Measurements from ENCODE around the gene C2orf78.

GRCh38 chr2:73821227-73821626, 37.2 kb downstream of the C2orf78 start:
- TF ChIP-seq POLR2A (conservative IDR thresholded peaks at IDR 0.05): no peak
- TF ChIP-seq, protein P1, sequence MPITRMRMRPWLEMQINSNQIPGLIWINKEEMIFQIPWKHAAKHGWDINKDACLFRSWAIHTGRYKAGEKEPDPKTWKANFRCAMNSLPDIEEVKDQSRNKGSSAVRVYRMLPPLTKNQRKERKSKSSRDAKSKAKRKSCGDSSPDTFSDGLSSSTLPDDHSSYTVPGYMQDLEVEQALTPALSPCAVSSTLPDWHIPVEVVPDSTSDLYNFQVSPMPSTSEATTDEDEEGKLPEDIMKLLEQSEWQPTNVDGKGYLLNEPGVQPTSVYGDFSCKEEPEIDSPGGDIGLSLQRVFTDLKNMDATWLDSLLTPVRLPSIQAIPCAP (CRISPR knock-in tag; IDR thresholded peaks at IDR 0.05; ENCODE audit: borderline replicate concordance): no peak
- no peak for TF ChIP-seq FOXA1 (IDR thresholded peaks at IDR 0.05; ENCODE audit: borderline replicate concordance)
- no peak for TF ChIP-seq ZNF133 (CRISPR knock-in tag; IDR thresholded peaks at IDR 0.05)
- TF ChIP-seq, protein P2, sequence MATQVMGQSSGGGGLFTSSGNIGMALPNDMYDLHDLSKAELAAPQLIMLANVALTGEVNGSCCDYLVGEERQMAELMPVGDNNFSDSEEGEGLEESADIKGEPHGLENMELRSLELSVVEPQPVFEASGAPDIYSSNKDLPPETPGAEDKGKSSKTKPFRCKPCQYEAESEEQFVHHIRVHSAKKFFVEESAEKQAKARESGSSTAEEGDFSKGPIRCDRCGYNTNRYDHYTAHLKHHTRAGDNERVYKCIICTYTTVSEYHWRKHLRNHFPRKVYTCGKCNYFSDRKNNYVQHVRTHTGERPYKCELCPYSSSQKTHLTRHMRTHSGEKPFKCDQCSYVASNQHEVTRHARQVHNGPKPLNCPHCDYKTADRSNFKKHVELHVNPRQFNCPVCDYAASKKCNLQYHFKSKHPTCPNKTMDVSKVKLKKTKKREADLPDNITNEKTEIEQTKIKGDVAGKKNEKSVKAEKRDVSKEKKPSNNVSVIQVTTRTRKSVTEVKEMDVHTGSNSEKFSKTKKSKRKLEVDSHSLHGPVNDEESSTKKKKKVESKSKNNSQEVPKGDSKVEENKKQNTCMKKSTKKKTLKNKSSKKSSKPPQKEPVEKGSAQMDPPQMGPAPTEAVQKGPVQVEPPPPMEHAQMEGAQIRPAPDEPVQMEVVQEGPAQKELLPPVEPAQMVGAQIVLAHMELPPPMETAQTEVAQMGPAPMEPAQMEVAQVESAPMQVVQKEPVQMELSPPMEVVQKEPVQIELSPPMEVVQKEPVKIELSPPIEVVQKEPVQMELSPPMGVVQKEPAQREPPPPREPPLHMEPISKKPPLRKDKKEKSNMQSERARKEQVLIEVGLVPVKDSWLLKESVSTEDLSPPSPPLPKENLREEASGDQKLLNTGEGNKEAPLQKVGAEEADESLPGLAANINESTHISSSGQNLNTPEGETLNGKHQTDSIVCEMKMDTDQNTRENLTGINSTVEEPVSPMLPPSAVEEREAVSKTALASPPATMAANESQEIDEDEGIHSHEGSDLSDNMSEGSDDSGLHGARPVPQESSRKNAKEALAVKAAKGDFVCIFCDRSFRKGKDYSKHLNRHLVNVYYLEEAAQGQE (IDR thresholded peaks at IDR 0.05; ENCODE audit: borderline replicate concordance): no peak
- TF ChIP-seq, protein P2 (CRISPR knock-in tag; IDR thresholded peaks at IDR 0.05; ENCODE audit: low read depth): no peak
- TF ChIP-seq SP2 (IDR thresholded peaks at IDR 0.05; ENCODE audit: extremely low read depth, low read depth, low read length, poor library complexity, severe bottlenecking): no peak
- TF ChIP-seq SPI1 (IDR thresholded peaks at IDR 0.05; ENCODE audit: borderline replicate concordance, low read depth, low read length): no peak
- no peak for TF ChIP-seq KDM1A (IDR thresholded peaks at IDR 0.05)
- TF ChIP-seq RFX5 (IDR thresholded peaks at IDR 0.05; ENCODE audit: low read depth, low read length): no peak
- TF ChIP-seq TGIF2 (CRISPR knock-in tag; IDR thresholded peaks at IDR 0.05): no peak
- TF ChIP-seq TEAD1 (CRISPR knock-in tag; IDR thresholded peaks at IDR 0.05): no peak
- TF ChIP-seq CEBPB (tag; IDR thresholded peaks at IDR 0.05): no peak
- TF ChIP-seq MTA1 (IDR thresholded peaks at IDR 0.05; ENCODE audit: borderline replicate concordance): no peak
